ENCODE results near the gene OPRL1. TPM values are rescaled to one million over a fixed set of nuclear protein-coding genes. Genes with fewer than 3 reads are reported as not detected.

OPRL1 gene
- total RNA-seq, 4 donors from 2014 or later = 0.54 to 0.94 (median 0.68) TPM

- WGBS, 2 donors = 62 to 66% methylated on average over 11 to 13 of the region's 13 CpGs
- H3K4me3 ChIP-seq (replicated peaks in 1 of 3) = no peak overlapping the region
- no peaks in the 10 kb centered on the region for H3K36me3 ChIP-seq
- H3K9me3 ChIP-seq = no peaks in the 10 kb centered on the region
- H3K27ac ChIP-seq = no peak overlapping the region
- H3K4me1 ChIP-seq = no peaks in the 10 kb centered on the region
- no peak for TF ChIP-seq CTCF (IDR thresholded peaks at IDR 0.05)
- no peaks in the 10 kb centered on the region for H3K27me3 ChIP-seq
- intact Hi-C loops (cut with DNase I) = no loop called here
- no peak for DNase-seq
Measured at GRCh38 chr20:64140061-64140931, 60.4 kb downstream of the OPRL1 start.

- TF ChIP-seq POLR2A (IDR thresholded peaks at IDR 0.05) (no peak), CTCF (IDR thresholded peaks at IDR 0.05) (no peak)
- H3K27ac ChIP-seq = no peak overlapping the region
- 38 to 43% methylated on average over 10 of the region's 10 CpGs for WGBS, 2 donors
- H3K4me1 ChIP-seq = no peaks in the 10 kb centered on the region
- H3K36me3 ChIP-seq = no peaks in the 10 kb centered on the region
- intact Hi-C loops (cut with DNase I) = no loop called here
- DNase-seq = no peak
- no peaks in the 10 kb centered on the region for H3K27me3 ChIP-seq
- H3K9me3 ChIP-seq = no peaks in the 10 kb centered on the region
- H3K4me3 ChIP-seq (replicated peaks in 1 of 3) = no peak overlapping the region
Measured at GRCh38 chr20:64140956-64141355, 61.1 kb downstream of the OPRL1 start.

- no peaks in the 10 kb centered on the region for H3K36me3 ChIP-seq
- WGBS, 2 donors = 17 to 24% methylated on average over 9 of the region's 9 CpGs
- no peaks in the 10 kb centered on the region for H3K4me1 ChIP-seq
- no peaks in the 10 kb centered on the region for H3K9me3 ChIP-seq
- H3K4me3 ChIP-seq (replicated peaks in 1 of 3) = no peak overlapping the region
- no peaks in the 10 kb centered on the region for H3K27me3 ChIP-seq
- TF ChIP-seq POLR2A (IDR thresholded peaks at IDR 0.05) (no peak), CTCF (IDR thresholded peaks at IDR 0.05) (no peak)
- H3K27ac ChIP-seq = no peak overlapping the region
- DNase-seq = no peak
- intact Hi-C loops (cut with DNase I) = no loop called here
Measured at GRCh38 chr20:64142590-64142989, 62.7 kb downstream of the OPRL1 start.

- Histone ChIP-seq H3K9me3 (no peaks in the 10 kb centered on the region), H3K36me3 (no peaks in the 10 kb centered on the region), H3K4me3 (replicated peaks in 1 of 3) (no peak overlapping the region), H3K27ac (no peak overlapping the region), H3K4me1 (no peaks in the 10 kb centered on the region), H3K27me3 (no peaks in the 10 kb centered on the region)
- 74 to 75% methylated on average over 14 of the region's 14 CpGs for WGBS, 2 donors
- TF ChIP-seq CTCF (IDR thresholded peaks at IDR 0.05) = no peak
- TF ChIP-seq POLR2A (IDR thresholded peaks at IDR 0.05) = no peak
- DNase-seq = no peak
- intact Hi-C loops (cut with DNase I) = no loop called here
Measured at GRCh38 chr20:64143018-64143801, 63.3 kb downstream of the OPRL1 start.
